ENCODE results near the gene LRP5.

- no peak for TF ChIP-seq CTCF (IDR thresholded peaks at IDR 0.05)
- no peak for TF ChIP-seq POLR2A (IDR thresholded peaks at IDR 0.05)
Observed at GRCh38 chr11:68343761-68344256, 31.4 kb downstream of the LRP5 start.
